ENCODE results near the gene MISP. TPM values are rescaled to one million over a fixed set of nuclear protein-coding genes. Genes with fewer than 3 reads are reported as not detected.

Gene MISP
- total RNA-seq, 1 experiment from 2014 or later, result 0.70 TPM

- CTCF ChIA-PET, result interaction anchor here (0.6 to 1.4 kb wide), 6 partner anchors 13 to 283 kb away, joined by 3 to 6 read pairs (median 3); no protein-coding TSS in a partner anchor
- POLR2A ChIA-PET, result interaction anchor here (1.0 to 1.5 kb wide), 6 partner anchors 10 to 144 kb away, joined by 3 to 5 read pairs (median 4); no protein-coding TSS in a partner anchor
- peak overlapping the region; percentile 87 for H3K4me3 Mint-ChIP-seq
Measured at GRCh38 chr19:799076-799881, 48.4 kb downstream of the MISP start.

DNA sequence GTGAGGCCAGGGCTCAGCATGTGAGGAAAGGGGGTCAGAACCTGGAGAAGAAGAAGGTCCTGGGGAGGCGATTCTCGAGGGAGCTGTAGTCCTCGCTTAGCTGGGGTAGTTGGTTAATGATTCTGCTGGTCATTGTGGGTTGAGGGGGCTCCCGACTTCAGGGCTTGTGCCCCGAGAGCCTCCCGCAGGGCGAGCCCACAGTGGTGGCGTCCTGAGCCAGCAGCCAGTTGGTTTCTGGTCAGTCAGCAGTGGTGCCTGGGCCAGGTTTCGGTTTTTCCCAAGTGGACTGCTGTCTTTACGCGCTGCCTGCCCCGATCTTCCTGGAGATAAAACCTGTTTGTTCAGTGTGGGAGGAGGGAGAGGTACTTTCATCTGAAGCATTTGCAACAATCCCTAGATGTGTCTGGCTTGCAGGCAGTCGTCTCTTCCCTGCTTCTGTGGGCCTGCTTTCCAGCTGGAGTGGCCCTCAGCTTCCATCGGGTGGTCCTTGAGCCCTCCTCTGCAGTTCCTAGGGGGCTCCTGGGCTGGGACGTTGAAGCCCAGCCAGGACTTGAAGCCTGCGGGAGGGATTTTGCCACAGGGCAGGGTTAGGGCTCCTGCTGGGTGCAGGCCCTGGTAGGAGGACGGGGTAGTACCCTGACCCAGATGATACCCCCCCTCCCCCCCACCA lies 49.6 kb downstream of the MISP start:
- Mint-ChIP-seq H3K4me1 (peaks cover 43% of the 10 kb centered on the region), H3K36me3 (peaks cover 44% of the 10 kb centered on the region), H3K27me3 (ENCODE audit: low read depth) (no peaks in the 10 kb centered on the region), H3K4me3 (peak overlapping the region; percentile 87), H3K27ac (peak overlapping the region; percentile 97), H3K9me3 (no peaks in the 10 kb centered on the region)
- ChIA-PET CTCF (interaction anchor here (0.6 to 0.8 kb wide), 3 partner anchors 14 to 120 kb away, joined by 3 to 4 read pairs (median 3); no protein-coding TSS in a partner anchor), POLR2A (interaction anchor here (1.0 kb wide), 1 partner anchor 14 kb away, joined by 3 read pairs; no protein-coding TSS in a partner anchor)
- no peak for DNase-seq (ENCODE audit: low spot score)
- no peak for ATAC-seq
- TF ChIP-seq CBFB (CRISPR knock-in tag; IDR thresholded peaks at IDR 0.05; ENCODE audit: low read depth) (no peak), MAX (CRISPR knock-in tag; IDR thresholded peaks at IDR 0.05) (no peak), ZNF423 (CRISPR knock-in tag; IDR thresholded peaks at IDR 0.05) (no peak), SMAD4 (CRISPR knock-in tag; IDR thresholded peaks at IDR 0.05) (no peak), MXD4 (CRISPR knock-in tag; IDR thresholded peaks at IDR 0.05; ENCODE audit: borderline replicate concordance) (no peak), GABPB1 (CRISPR knock-in tag; IDR thresholded peaks at IDR 0.05) (no peak)
- TF ChIP-seq, protein P1, sequence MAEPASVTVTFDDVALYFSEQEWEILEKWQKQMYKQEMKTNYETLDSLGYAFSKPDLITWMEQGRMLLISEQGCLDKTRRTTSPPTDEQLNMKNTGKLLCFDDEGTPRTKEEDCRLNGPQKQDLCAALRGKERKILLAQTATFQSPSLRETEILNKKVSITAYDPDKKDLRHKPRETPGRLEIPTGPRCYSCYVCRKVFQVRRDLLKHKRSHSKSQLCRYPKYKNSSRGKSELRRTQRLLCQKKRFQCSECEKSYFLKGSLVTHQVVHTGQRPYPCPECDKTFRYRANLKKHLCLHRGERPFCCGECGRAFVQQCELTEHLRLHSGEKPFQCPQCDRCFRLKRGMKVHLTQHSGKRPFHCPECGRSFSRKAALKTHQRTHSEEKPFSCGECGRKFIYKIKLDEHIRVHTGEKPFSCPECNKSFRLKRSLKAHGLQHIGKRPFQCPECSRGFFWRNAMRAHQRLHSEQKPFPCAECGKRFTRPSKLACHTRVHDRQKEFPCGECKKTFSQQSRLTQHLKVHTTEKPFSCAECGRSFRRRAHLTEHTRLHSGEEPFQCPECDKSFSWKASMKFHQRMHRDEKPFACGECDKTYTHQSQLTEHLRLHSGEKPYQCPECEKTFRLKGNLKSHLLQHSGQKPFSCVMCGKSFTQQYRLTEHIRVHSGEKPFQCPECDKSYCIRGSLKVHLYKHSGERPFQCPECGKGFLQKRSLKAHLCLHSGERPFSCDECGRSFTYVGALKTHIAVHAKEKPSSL (CRISPR knock-in tag; conservative IDR thresholded peaks at IDR 0.05), result no peak
- TF ChIP-seq, protein P2, sequence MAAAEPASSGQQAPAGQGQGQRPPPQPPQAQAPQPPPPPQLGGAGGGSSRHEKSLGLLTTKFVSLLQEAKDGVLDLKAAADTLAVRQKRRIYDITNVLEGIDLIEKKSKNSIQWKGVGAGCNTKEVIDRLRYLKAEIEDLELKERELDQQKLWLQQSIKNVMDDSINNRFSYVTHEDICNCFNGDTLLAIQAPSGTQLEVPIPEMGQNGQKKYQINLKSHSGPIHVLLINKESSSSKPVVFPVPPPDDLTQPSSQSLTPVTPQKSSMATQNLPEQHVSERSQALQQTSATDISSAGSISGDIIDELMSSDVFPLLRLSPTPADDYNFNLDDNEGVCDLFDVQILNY (CRISPR knock-in tag; IDR thresholded peaks at IDR 0.05), result no peak
- TF ChIP-seq, protein P3, sequence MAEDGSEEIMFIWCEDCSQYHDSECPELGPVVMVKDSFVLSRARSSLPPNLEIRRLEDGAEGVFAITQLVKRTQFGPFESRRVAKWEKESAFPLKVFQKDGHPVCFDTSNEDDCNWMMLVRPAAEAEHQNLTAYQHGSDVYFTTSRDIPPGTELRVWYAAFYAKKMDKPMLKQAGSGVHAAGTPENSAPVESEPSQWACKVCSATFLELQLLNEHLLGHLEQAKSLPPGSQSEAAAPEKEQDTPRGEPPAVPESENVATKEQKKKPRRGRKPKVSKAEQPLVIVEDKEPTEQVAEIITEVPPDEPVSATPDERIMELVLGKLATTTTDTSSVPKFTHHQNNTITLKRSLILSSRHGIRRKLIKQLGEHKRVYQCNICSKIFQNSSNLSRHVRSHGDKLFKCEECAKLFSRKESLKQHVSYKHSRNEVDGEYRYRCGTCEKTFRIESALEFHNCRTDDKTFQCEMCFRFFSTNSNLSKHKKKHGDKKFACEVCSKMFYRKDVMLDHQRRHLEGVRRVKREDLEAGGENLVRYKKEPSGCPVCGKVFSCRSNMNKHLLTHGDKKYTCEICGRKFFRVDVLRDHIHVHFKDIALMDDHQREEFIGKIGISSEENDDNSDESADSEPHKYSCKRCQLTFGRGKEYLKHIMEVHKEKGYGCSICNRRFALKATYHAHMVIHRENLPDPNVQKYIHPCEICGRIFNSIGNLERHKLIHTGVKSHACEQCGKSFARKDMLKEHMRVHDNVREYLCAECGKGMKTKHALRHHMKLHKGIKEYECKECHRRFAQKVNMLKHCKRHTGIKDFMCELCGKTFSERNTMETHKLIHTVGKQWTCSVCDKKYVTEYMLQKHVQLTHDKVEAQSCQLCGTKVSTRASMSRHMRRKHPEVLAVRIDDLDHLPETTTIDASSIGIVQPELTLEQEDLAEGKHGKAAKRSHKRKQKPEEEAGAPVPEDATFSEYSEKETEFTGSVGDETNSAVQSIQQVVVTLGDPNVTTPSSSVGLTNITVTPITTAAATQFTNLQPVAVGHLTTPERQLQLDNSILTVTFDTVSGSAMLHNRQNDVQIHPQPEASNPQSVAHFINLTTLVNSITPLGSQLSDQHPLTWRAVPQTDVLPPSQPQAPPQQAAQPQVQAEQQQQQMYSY (CRISPR knock-in tag; IDR thresholded peaks at IDR 0.05), result no peak
- TF ChIP-seq, protein P4, sequence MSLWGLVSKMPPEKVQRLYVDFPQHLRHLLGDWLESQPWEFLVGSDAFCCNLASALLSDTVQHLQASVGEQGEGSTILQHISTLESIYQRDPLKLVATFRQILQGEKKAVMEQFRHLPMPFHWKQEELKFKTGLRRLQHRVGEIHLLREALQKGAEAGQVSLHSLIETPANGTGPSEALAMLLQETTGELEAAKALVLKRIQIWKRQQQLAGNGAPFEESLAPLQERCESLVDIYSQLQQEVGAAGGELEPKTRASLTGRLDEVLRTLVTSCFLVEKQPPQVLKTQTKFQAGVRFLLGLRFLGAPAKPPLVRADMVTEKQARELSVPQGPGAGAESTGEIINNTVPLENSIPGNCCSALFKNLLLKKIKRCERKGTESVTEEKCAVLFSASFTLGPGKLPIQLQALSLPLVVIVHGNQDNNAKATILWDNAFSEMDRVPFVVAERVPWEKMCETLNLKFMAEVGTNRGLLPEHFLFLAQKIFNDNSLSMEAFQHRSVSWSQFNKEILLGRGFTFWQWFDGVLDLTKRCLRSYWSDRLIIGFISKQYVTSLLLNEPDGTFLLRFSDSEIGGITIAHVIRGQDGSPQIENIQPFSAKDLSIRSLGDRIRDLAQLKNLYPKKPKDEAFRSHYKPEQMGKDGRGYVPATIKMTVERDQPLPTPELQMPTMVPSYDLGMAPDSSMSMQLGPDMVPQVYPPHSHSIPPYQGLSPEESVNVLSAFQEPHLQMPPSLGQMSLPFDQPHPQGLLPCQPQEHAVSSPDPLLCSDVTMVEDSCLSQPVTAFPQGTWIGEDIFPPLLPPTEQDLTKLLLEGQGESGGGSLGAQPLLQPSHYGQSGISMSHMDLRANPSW (CRISPR knock-in tag; conservative IDR thresholded peaks at IDR 0.05; ENCODE audit: low read depth), result no peak
- TF ChIP-seq, protein P5, sequence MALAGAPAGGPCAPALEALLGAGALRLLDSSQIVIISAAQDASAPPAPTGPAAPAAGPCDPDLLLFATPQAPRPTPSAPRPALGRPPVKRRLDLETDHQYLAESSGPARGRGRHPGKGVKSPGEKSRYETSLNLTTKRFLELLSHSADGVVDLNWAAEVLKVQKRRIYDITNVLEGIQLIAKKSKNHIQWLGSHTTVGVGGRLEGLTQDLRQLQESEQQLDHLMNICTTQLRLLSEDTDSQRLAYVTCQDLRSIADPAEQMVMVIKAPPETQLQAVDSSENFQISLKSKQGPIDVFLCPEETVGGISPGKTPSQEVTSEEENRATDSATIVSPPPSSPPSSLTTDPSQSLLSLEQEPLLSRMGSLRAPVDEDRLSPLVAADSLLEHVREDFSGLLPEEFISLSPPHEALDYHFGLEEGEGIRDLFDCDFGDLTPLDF (CRISPR knock-in tag; IDR thresholded peaks at IDR 0.05), result no peak

More at GRCh38 chr19:799076-799881, 48.4 kb downstream of the MISP start:
- no peaks in the 10 kb centered on the region for H3K9me3 Mint-ChIP-seq
- H3K27ac Mint-ChIP-seq, result peak overlapping the region; percentile 97
- no peak for DNase-seq (ENCODE audit: low spot score)
- H3K27me3 Mint-ChIP-seq (ENCODE audit: low read depth), result no peaks in the 10 kb centered on the region
- TF ChIP-seq MAX (CRISPR knock-in tag; IDR thresholded peaks at IDR 0.05) (0 out of 2 replicates have a peak, but pooled peaks have one; percentile 19), TEAD1 (CRISPR knock-in tag; IDR thresholded peaks at IDR 0.05) (0 out of 2 replicates have a peak, but pooled peaks have one; percentile 25), SMAD4 (CRISPR knock-in tag; IDR thresholded peaks at IDR 0.05) (no peak), ELF4 (CRISPR knock-in tag; IDR thresholded peaks at IDR 0.05; ENCODE audit: low read depth) (no peak)
- TF ChIP-seq, protein P6, sequence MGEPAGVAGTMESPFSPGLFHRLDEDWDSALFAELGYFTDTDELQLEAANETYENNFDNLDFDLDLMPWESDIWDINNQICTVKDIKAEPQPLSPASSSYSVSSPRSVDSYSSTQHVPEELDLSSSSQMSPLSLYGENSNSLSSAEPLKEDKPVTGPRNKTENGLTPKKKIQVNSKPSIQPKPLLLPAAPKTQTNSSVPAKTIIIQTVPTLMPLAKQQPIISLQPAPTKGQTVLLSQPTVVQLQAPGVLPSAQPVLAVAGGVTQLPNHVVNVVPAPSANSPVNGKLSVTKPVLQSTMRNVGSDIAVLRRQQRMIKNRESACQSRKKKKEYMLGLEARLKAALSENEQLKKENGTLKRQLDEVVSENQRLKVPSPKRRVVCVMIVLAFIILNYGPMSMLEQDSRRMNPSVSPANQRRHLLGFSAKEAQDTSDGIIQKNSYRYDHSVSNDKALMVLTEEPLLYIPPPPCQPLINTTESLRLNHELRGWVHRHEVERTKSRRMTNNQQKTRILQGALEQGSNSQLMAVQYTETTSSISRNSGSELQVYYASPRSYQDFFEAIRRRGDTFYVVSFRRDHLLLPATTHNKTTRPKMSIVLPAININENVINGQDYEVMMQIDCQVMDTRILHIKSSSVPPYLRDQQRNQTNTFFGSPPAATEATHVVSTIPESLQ (CRISPR knock-in tag; IDR thresholded peaks at IDR 0.05), result no peak
- ATAC-seq, result no peak
- H3K4me1 Mint-ChIP-seq, result peaks cover 43% of the 10 kb centered on the region
- peaks cover 39% of the 10 kb centered on the region for H3K36me3 Mint-ChIP-seq
